Natural killer cell (primary cell): ENCODE results near the gene ZNF385D. TPM values are rescaled to one million over a fixed set of nuclear protein-coding genes. Genes with fewer than 3 reads are reported as not detected.

Experiments used
- ATAC-seq, 3 donors: fragments of 150-1000 bp in 2 of 3; fragments of 200-7000 bp in 1 of 3; cut with Tn5 transposase; 1 replicate in 1 of 3; 2 replicates in 2 of 3; pipeline ENCODE4 v1.10.0; 2021; ENCODE audit warnings: mild to moderate bottlenecking in 2 of 3, moderate library complexity in 2 of 3
- DNase-seq, 2 donors: peaks; one replicate each; pipeline versions ENCODE4 v3.0.0 to v3.0.0-alpha.2; 2013 to 2021; ENCODE audit warnings: mixed read lengths in 1 of 2
- H3K27ac ChIP-seq: one replicate; pipeline ENCODE4 v1.5.1; 2013; ENCODE audit warnings: mild to moderate bottlenecking, low read length
- H3K27me3 ChIP-seq: one replicate; pipeline ENCODE4 v1.6.1; 2013; ENCODE audit warnings: low read length; ENCODE audit not compliant: control insufficient read depth, insufficient read depth
- H3K36me3 ChIP-seq: one replicate; pipeline ENCODE4 v1.6.1; 2013; ENCODE audit warnings: low read length; ENCODE audit not compliant: control insufficient read depth, insufficient read depth
- H3K4me1 ChIP-seq: one replicate; pipeline ENCODE4 v1.6.1; 2013; ENCODE audit warnings: low read length; ENCODE audit not compliant: control insufficient read depth, insufficient read depth
- H3K4me3 ChIP-seq: one replicate; pipeline ENCODE4 v1.5.1; 2013; ENCODE audit warnings: low read length
- H3K9me3 ChIP-seq: one replicate; pipeline ENCODE4 v1.6.1; 2013; ENCODE audit warnings: low read length; ENCODE audit not compliant: control insufficient read depth, insufficient read depth
- H3K27ac Mint-ChIP-seq, 2 donors: one replicate each; pipeline ENCODE4 v1.8.0; 2022; ENCODE audit warnings: mild to moderate bottlenecking in 2 of 2, mixed read lengths in 2 of 2, moderate library complexity in 1 of 2
- H3K27me3 Mint-ChIP-seq, 2 donors: one replicate each; pipeline ENCODE4 v1.8.0; 2022; ENCODE audit warnings: low read depth in 2 of 2, mixed read lengths in 2 of 2
- H3K36me3 Mint-ChIP-seq: one replicate; pipeline ENCODE4 v1.8.0; 2022; ENCODE audit warnings: mixed read lengths
- H3K4me1 Mint-ChIP-seq, 2 donors: one replicate each; pipeline ENCODE4 v1.8.0; 2022; ENCODE audit warnings: mixed read lengths in 2 of 2
- H3K4me3 Mint-ChIP-seq: one replicate; pipeline ENCODE4 v1.8.0; 2022; ENCODE audit warnings: mild to moderate bottlenecking, moderate library complexity, mixed read lengths
- H3K9me3 Mint-ChIP-seq, 2 donors: one replicate each; pipeline ENCODE4 v1.8.0; 2022; ENCODE audit warnings: mixed read lengths in 2 of 2
- CTCF ChIP-seq: fragments of 200-600 bp; IDR thresholded peaks from one replicate; pipeline ENCODE4 v1.8.0; 2022; ENCODE audit warnings: antibody characterized with exemption
- WGBS: methylation state at CpG from one replicate; pipeline ENCODE4 v1.1.7; 2013; ENCODE audit warnings: missing lambda C conversion rate; ENCODE audit not compliant: insufficient coverage; 5-methylcytosine and 5-hydroxymethylcytosine counted together
- intact Hi-C: fragments of 100-400 bp; cut with micrococcal nuclease; formaldehyde crosslinking; loops from one replicate; pipeline ENCODE4 v1.14.2; 2022
- total RNA-seq, 4 donors: library from RNA; stranded (reverse); fragments of 120-200 nt in 1 of 4; gene quantifications; one replicate each; pipeline versions ENCODE4 v1.2.3 to v1.2.4, GENCODE V29; 2013 to 2022

Gene ZNF385D
- total RNA-seq, 3 donors from 2014 or later (not counting 1 experiment from before 2014, with no cell fraction given), result 0.02 to 0.31 (median 0.25) TPM

- Mint-ChIP-seq H3K27ac (no peak overlapping the region), H3K36me3 (no peaks in the 10 kb centered on the region), H3K27me3 (no peaks in the 10 kb centered on the region), H3K9me3 (peaks cover 8 to 22% of the 10 kb centered on the region in 2 donors), H3K4me1 (no peaks in the 10 kb centered on the region), H3K4me3 (no peak overlapping the region)
- no peak for TF ChIP-seq CTCF
- intact Hi-C loops, result no loop called here
- Histone ChIP-seq H3K27ac (no peak overlapping the region), H3K27me3 (no peaks in the 10 kb centered on the region), H3K9me3 (no peaks in the 10 kb centered on the region), H3K4me1 (no peaks in the 10 kb centered on the region), H3K4me3 (no peak overlapping the region), H3K36me3 (no peaks in the 10 kb centered on the region)
- ATAC-seq (no peak), DNase-seq (no peak)
- WGBS, result no CpG with 5 or more reads among the region's 1 CpG
Observed at GRCh38 chr3:21778715-21779114, 27.7 kb upstream of the ZNF385D start.

DNA sequence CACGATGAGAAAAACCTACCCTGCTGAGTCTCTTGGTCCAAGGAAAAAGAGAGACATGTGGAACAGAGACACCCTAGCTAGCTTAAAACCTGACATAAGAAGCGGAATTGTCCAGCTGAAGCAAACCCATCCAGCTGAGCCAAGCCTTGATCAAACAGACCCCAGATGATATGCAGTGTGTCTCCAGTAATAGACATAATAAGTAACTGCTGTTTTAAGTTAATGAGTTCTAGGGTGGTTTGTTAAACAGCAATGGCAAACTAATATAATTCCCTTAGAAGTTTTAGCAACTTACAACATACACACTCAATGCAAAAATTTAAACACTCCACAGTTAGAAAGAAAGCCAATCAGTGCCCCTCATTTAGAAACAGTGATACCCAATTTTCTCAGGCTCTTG is 26.8 kb upstream of the ZNF385D start:
- Histone ChIP-seq H3K4me3 (no peak overlapping the region), H3K9me3 (no peaks in the 10 kb centered on the region), H3K36me3 (no peaks in the 10 kb centered on the region), H3K27me3 (no peaks in the 10 kb centered on the region), H3K27ac (no peak overlapping the region), H3K4me1 (no peaks in the 10 kb centered on the region)
- intact Hi-C loops, result no loop called here
- Mint-ChIP-seq H3K4me1 (no peaks in the 10 kb centered on the region), H3K9me3 (peaks cover 10 to 20% of the 10 kb centered on the region in 2 donors), H3K4me3 (no peak overlapping the region), H3K27me3 (no peaks in the 10 kb centered on the region), H3K27ac (no peak overlapping the region), H3K36me3 (no peaks in the 10 kb centered on the region)
- TF ChIP-seq CTCF, result no peak
- DNase-seq, result no peak
- ATAC-seq, result no peak
- WGBS, result 89% methylated on average over 2 of the region's 2 CpGs

DNA sequence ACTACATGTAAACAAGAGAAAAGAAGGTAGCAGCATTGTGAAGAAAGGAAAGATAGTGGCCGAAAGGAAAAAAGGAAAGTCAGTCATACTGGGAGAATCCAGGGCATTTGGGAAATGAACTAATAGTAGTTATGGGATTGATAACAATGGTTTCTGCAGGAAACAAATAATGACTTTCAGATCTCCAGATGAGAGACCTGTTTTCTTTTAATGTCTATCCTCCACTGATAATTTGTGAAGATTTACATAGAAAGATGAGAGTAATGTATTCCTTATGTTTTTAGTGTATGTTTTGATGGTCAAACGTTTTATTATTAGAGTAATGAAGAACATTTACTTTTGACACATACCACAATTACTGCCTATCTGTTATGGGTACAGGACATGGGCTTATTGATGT is 15.0 kb upstream of the ZNF385D start:
- Histone ChIP-seq H3K36me3 (no peaks in the 10 kb centered on the region), H3K27me3 (no peaks in the 10 kb centered on the region), H3K4me1 (no peaks in the 10 kb centered on the region), H3K4me3 (no peak overlapping the region), H3K27ac (no peak overlapping the region), H3K9me3 (no peaks in the 10 kb centered on the region)
- no peak for DNase-seq
- Mint-ChIP-seq H3K4me3 (no peak overlapping the region), H3K4me1 (no peaks in the 10 kb centered on the region), H3K36me3 (no peaks in the 10 kb centered on the region), H3K27ac (no peak overlapping the region), H3K9me3 (peaks cover 25 to 33% of the 10 kb centered on the region in 2 donors), H3K27me3 (no peaks in the 10 kb centered on the region)
- 86% methylated on average over 1 of the region's 2 CpGs for WGBS
- TF ChIP-seq CTCF, result no peak
- intact Hi-C loops, result no loop called here
- ATAC-seq, result no peak

DNA sequence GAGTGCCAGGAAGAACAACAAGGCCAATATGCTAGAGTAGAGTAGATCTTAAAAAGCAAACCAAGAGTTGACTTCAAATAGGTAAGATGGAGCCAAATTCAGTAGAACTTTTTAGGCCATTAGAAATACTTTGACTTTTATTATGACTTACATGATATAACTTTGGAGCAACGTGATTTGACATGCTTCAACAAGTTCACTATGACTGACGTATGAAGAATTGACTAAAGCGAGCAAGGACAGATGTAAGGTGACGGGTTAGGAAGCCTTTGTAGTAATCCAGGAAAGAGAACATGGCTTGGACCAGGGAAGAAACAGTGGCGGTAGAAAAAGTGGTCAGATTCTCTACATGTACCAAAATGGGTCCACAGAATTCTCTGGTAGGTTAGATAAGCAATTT is 4.9 kb upstream of the ZNF385D start:
- no peak for TF ChIP-seq CTCF
- WGBS, result 73% methylated on average over 5 of the region's 5 CpGs

More for the DNA sequence above, 4.9 kb upstream of the ZNF385D start:
- intact Hi-C loops, result no loop called here
- no peaks in the 10 kb centered on the region for H3K36me3 Mint-ChIP-seq
- Histone ChIP-seq H3K27me3 (no peaks in the 10 kb centered on the region), H3K9me3 (peaks cover 2% of the 10 kb centered on the region), H3K4me3 (no peak overlapping the region), H3K27ac (no peak overlapping the region), H3K4me1 (no peaks in the 10 kb centered on the region), H3K36me3 (no peaks in the 10 kb centered on the region)
- ATAC-seq (no peak), DNase-seq (no peak)
- H3K27ac Mint-ChIP-seq, result no peak overlapping the region
- no peaks in the 10 kb centered on the region for H3K4me1 Mint-ChIP-seq
- no peak overlapping the region for H3K4me3 Mint-ChIP-seq
- H3K9me3 Mint-ChIP-seq, result peaks cover 12 to 18% of the 10 kb centered on the region in 2 donors
- H3K27me3 Mint-ChIP-seq, result no peaks in the 10 kb centered on the region
